NT2/D1 (cell line): ENCODE data around the gene PIM3.
A peak's percentile ranks its signal among the peaks of the same experiment; 100 is the strongest.

Experiments
- DNase-seq: peaks from one replicate; pipeline ENCODE4 v3.0.0-alpha.2; 2011; ENCODE audit warnings: low read depth, low spot score
- H3K27me3 ChIP-seq: 2 replicates; pipeline ENCODE4 v1.6.0; 2011; ENCODE audit warnings: mild to moderate bottlenecking; ENCODE audit not compliant: insufficient read length, insufficient read depth
- H3K36me3 ChIP-seq: 2 replicates; pipeline ENCODE4 v1.6.1; 2011; ENCODE audit warnings: mild to moderate bottlenecking, low read length, mixed read lengths; ENCODE audit not compliant: insufficient read depth, insufficient read length
- H3K4me1 ChIP-seq: 2 replicates; pipeline ENCODE4 v1.5.1; 2011; ENCODE audit not compliant: insufficient read depth, insufficient read length
- H3K4me3 ChIP-seq: 2 replicates; pipeline ENCODE4 v1.5.1; 2011; ENCODE audit warnings: low read depth; ENCODE audit not compliant: insufficient read length
- H3K9ac ChIP-seq: 2 replicates; pipeline ENCODE4 v1.6.0; 2011; ENCODE audit warnings: low read depth; ENCODE audit not compliant: insufficient read length
- H3K9me3 ChIP-seq: 2 replicates; pipeline ENCODE4 v1.5.1; 2011; ENCODE audit warnings: mild to moderate bottlenecking, low read length; ENCODE audit not compliant: insufficient read depth
- SUZ12 ChIP-seq: IDR thresholded peaks from 2 replicates; pipeline ENCODE4 v1.6.1; 2011; ENCODE audit not compliant: insufficient read length, insufficient read depth; ENCODE audit errors: extremely low read depth
- YY1 ChIP-seq: IDR thresholded peaks from 2 replicates; pipeline ENCODE4 v1.6.1; 2011; ENCODE audit not compliant: insufficient read length, insufficient read depth
- ZNF274 ChIP-seq: IDR thresholded peaks from 2 replicates; pipeline ENCODE4 v1.6.1; 2011; ENCODE audit warnings: mild to moderate bottlenecking, low read depth, low read length

PIM3 gene

DNA sequence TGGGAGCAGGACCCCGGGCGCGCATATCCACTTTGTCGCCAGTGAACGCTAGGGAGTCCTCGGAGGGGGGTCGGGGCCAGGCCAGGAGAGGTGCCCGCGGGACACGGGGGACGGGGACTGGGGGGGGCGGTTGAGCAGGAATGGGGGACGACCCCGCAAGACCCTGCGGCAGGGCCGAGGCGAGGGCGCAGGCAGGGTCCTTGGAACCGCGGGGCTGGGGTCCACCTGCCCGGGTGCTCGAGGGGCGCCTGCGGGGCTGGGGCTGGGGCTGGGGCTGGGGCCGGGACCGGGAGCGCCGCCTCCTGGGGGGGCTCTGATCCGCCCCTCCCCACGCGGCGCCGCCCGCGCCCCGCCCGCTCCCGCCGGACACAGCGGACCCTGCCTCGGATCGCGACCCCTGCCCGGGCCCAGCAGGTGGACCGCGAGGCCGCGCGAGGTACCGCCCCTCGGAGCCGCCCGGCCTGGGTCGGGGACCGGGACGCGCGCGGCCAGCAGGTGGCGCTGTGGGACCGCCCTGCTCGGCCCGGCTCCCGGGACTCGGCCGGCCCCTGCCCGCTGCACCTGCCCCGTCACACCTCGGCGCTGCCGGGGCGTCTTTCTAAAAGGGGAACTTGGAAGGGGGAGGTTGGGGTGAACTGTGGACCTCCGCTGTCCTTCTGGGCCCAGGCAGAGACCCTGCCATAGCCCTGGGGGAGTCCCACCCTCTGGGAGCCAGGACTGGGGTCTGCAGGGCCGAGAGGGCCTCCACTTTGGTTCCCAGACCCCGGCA lies 31.2 kb upstream of the PIM3 start:
- TF ChIP-seq SUZ12 (no peak), ZNF274 (no peak), YY1 (no peak)
- H3K27me3 ChIP-seq: peaks cover 13% of the 10 kb centered on the region
- H3K36me3 ChIP-seq: peaks cover 14% of the 10 kb centered on the region
- DNase-seq: no peak
- H3K4me1 ChIP-seq: peaks cover 9% of the 10 kb centered on the region
- H3K9me3 ChIP-seq: no peaks in the 10 kb centered on the region
- no peak overlapping the region for H3K9ac ChIP-seq
- no peak overlapping the region for H3K4me3 ChIP-seq

GRCh38 chr22:49929994-49930575 lies 30.5 kb upstream of the PIM3 start:
- Histone ChIP-seq H3K9me3 (no peaks in the 10 kb centered on the region), H3K27me3 (peaks cover 13% of the 10 kb centered on the region), H3K9ac (no peak overlapping the region), H3K36me3 (peaks cover 12% of the 10 kb centered on the region), H3K4me3 (no peak overlapping the region), H3K4me1 (peaks cover 9% of the 10 kb centered on the region)
- TF ChIP-seq ZNF274: no peak
- TF ChIP-seq YY1: no peak
- TF ChIP-seq SUZ12: no peak
- DNase-seq: no peak

GRCh38 chr22:49930596-49931412 lies 29.8 kb upstream of the PIM3 start:
- H3K9me3 ChIP-seq: no peaks in the 10 kb centered on the region
- peaks cover 13% of the 10 kb centered on the region for H3K27me3 ChIP-seq
- TF ChIP-seq ZNF274 (no peak), YY1 (no peak), SUZ12 (no peak)
- peaks cover 6% of the 10 kb centered on the region for H3K36me3 ChIP-seq
- peaks cover 9% of the 10 kb centered on the region for H3K4me1 ChIP-seq
- no peak overlapping the region for H3K4me3 ChIP-seq
- H3K9ac ChIP-seq: no peak overlapping the region
- DNase-seq: no peak

DNA sequence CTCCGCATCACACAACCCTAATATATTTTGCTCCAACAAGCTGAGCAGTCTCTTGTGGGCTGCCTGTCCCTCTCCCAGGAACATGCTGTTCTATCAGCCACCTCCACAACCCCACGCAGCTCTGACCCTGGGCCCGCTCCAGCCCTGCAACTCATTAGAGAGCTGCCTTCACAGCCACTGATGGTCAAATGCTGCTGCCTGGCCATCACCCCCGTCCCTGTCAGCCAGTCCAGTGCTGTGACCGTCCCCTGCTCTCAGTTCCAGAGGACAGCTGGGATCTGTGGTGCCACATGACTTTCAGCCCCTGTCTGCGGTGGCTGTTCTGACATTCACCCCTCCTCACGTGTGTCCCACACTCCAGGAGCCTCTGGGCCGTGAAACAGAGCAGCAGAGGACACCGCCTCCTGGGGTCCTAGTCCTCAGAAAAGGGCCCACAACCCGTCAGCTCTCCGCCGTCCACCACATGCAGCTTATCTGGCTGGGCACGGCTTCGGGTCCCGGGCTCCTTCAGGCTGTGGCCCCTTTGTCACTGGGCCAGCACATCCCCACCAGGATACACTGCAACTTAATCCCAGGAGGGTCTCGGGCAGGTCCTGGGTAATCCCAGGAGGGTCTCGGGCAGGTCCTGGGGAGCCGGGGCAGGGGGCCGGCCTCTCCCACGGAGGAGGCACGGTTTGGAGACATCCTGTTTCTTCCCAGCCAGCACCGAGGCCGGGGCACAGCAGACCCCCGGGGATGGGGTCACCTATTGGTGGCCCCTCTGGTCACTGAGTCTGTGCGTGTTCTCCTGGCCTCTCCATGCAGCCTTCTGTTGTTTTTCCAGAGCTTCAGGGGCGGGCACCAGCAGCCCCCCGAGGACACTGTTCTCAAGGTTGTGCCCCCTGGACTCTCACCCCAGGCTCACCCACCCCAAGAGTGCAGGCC lies 27.1 kb upstream of the PIM3 start:
- no peak for DNase-seq
- peaks cover 13% of the 10 kb centered on the region for H3K27me3 ChIP-seq
- H3K36me3 ChIP-seq: no peaks in the 10 kb centered on the region
- peaks cover 18% of the 10 kb centered on the region for H3K4me1 ChIP-seq
- no peaks in the 10 kb centered on the region for H3K9me3 ChIP-seq
- TF ChIP-seq ZNF274 (no peak), YY1 (no peak), SUZ12 (no peak)
- no peak overlapping the region for H3K4me3 ChIP-seq
- peak overlapping the region; percentile 42 for H3K9ac ChIP-seq

- Histone ChIP-seq H3K4me1 (peaks cover 18% of the 10 kb centered on the region), H3K27me3 (peaks cover 13% of the 10 kb centered on the region), H3K9me3 (no peaks in the 10 kb centered on the region), H3K9ac (peak overlapping the region; percentile 72), H3K4me3 (peak overlapping the region; percentile 36), H3K36me3 (no peaks in the 10 kb centered on the region)
- TF ChIP-seq ZNF274 (no peak), SUZ12 (no peak), YY1 (no peak)
- no peak for DNase-seq
Measured at GRCh38 chr22:49934160-49934890, 26.2 kb upstream of the PIM3 start.

- DNase-seq: no peak
- Histone ChIP-seq H3K9me3 (no peaks in the 10 kb centered on the region), H3K27me3 (peaks cover 8% of the 10 kb centered on the region), H3K4me3 (peak overlapping the region; percentile 36), H3K36me3 (no peaks in the 10 kb centered on the region), H3K9ac (peak overlapping the region; percentile 72), H3K4me1 (peaks cover 19% of the 10 kb centered on the region)
- TF ChIP-seq ZNF274 (no peak), YY1 (no peak), SUZ12 (no peak)
Measured at GRCh38 chr22:49934891-49935557, 25.5 kb upstream of the PIM3 start.
